ENCODE results near the gene SERPINB6. TPM values are rescaled to one million over a fixed set of nuclear protein-coding genes. Genes with fewer than 3 reads are reported as not detected.

SERPINB6 gene
- total and polyA plus RNA-seq, 4 donors, result 24.0 to 32.4 (median 31.8) TPM

- H3K36me3 ChIP-seq (ENCODE audit: control insufficient read depth in 4 of 4, insufficient read depth in 3 of 4, low read depth in 1 of 4, low read length in 3 of 4), result peaks cover 8 to 14% (median 10%) of the 10 kb centered on the region in 4 donors
- H3K9ac ChIP-seq (ENCODE audit: low read depth in 1 of 2, low read length in 2 of 2), result no peak overlapping the region
- H3K27me3 ChIP-seq (ENCODE audit: control insufficient read depth in 4 of 4, insufficient read depth in 4 of 4, low read length in 3 of 4), result no peaks in the 10 kb centered on the region
- H3K27ac ChIP-seq (ENCODE audit: low read depth in 1 of 2, low read length in 2 of 2), result no peak overlapping the region
- H3K4me1 ChIP-seq (ENCODE audit: control insufficient read depth in 4 of 4, insufficient read depth in 4 of 4, low read length in 3 of 4), result peaks cover 0 to 10% (median 7%) of the 10 kb centered on the region in 4 donors
- WGBS, result 91% methylated on average over 6 of the region's 6 CpGs
- H3K4me3 ChIP-seq (ENCODE audit: low read depth in 1 of 3, low read length in 3 of 3), result no peak overlapping the region
- H3K9me3 ChIP-seq (ENCODE audit: control insufficient read depth in 4 of 4, low read length in 3 of 4), result no peaks in the 10 kb centered on the region
- TF ChIP-seq, protein P1, sequence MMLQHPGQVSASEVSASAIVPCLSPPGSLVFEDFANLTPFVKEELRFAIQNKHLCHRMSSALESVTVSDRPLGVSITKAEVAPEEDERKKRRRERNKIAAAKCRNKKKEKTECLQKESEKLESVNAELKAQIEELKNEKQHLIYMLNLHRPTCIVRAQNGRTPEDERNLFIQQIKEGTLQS (IDR thresholded peaks at IDR 0.05), result no peak
- TF ChIP-seq HNF4A (conservative IDR thresholded peaks at IDR 0.05), result no peak
- no peak for TF ChIP-seq HNF4G (IDR thresholded peaks at IDR 0.05)
- no peak for TF ChIP-seq SP1 (IDR thresholded peaks at IDR 0.05)
- TF ChIP-seq, protein P2, sequence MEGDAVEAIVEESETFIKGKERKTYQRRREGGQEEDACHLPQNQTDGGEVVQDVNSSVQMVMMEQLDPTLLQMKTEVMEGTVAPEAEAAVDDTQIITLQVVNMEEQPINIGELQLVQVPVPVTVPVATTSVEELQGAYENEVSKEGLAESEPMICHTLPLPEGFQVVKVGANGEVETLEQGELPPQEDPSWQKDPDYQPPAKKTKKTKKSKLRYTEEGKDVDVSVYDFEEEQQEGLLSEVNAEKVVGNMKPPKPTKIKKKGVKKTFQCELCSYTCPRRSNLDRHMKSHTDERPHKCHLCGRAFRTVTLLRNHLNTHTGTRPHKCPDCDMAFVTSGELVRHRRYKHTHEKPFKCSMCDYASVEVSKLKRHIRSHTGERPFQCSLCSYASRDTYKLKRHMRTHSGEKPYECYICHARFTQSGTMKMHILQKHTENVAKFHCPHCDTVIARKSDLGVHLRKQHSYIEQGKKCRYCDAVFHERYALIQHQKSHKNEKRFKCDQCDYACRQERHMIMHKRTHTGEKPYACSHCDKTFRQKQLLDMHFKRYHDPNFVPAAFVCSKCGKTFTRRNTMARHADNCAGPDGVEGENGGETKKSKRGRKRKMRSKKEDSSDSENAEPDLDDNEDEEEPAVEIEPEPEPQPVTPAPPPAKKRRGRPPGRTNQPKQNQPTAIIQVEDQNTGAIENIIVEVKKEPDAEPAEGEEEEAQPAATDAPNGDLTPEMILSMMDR (IDR thresholded peaks at IDR 0.05; ENCODE audit: low read depth, low read length, missing input control), result no peak
- TF ChIP-seq NR2F2 (IDR thresholded peaks at IDR 0.05), result no peak
- TF ChIP-seq JUND (IDR thresholded peaks at IDR 0.05), result no peak
- no peak for TF ChIP-seq RXRA (IDR thresholded peaks at IDR 0.05)
- no peak for TF ChIP-seq FOXA2 (IDR thresholded peaks at IDR 0.05)
- TF ChIP-seq, protein P3, sequence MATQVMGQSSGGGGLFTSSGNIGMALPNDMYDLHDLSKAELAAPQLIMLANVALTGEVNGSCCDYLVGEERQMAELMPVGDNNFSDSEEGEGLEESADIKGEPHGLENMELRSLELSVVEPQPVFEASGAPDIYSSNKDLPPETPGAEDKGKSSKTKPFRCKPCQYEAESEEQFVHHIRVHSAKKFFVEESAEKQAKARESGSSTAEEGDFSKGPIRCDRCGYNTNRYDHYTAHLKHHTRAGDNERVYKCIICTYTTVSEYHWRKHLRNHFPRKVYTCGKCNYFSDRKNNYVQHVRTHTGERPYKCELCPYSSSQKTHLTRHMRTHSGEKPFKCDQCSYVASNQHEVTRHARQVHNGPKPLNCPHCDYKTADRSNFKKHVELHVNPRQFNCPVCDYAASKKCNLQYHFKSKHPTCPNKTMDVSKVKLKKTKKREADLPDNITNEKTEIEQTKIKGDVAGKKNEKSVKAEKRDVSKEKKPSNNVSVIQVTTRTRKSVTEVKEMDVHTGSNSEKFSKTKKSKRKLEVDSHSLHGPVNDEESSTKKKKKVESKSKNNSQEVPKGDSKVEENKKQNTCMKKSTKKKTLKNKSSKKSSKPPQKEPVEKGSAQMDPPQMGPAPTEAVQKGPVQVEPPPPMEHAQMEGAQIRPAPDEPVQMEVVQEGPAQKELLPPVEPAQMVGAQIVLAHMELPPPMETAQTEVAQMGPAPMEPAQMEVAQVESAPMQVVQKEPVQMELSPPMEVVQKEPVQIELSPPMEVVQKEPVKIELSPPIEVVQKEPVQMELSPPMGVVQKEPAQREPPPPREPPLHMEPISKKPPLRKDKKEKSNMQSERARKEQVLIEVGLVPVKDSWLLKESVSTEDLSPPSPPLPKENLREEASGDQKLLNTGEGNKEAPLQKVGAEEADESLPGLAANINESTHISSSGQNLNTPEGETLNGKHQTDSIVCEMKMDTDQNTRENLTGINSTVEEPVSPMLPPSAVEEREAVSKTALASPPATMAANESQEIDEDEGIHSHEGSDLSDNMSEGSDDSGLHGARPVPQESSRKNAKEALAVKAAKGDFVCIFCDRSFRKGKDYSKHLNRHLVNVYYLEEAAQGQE (IDR thresholded peaks at IDR 0.05), result no peak
- TF ChIP-seq RAD21 (IDR thresholded peaks at IDR 0.05), result no peak
- TF ChIP-seq YY1 (IDR thresholded peaks at IDR 0.05), result no peak
- no peak for TF ChIP-seq GABPA (IDR thresholded peaks at IDR 0.05 in 1 of 2, conservative IDR thresholded peaks at IDR 0.05 in 1 of 2)
- TF ChIP-seq, protein P4, sequence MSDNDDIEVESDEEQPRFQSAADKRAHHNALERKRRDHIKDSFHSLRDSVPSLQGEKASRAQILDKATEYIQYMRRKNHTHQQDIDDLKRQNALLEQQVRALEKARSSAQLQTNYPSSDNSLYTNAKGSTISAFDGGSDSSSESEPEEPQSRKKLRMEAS (IDR thresholded peaks at IDR 0.05), result no peak
- TF ChIP-seq, protein P5, sequence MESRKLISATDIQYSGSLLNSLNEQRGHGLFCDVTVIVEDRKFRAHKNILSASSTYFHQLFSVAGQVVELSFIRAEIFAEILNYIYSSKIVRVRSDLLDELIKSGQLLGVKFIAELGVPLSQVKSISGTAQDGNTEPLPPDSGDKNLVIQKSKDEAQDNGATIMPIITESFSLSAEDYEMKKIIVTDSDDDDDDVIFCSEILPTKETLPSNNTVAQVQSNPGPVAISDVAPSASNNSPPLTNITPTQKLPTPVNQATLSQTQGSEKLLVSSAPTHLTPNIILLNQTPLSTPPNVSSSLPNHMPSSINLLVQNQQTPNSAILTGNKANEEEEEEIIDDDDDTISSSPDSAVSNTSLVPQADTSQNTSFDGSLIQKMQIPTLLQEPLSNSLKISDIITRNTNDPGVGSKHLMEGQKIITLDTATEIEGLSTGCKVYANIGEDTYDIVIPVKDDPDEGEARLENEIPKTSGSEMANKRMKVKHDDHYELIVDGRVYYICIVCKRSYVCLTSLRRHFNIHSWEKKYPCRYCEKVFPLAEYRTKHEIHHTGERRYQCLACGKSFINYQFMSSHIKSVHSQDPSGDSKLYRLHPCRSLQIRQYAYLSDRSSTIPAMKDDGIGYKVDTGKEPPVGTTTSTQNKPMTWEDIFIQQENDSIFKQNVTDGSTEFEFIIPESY (IDR thresholded peaks at IDR 0.05), result no peak
- DNase-seq (ENCODE audit: low spot score), result no peak
These were observed 71.8 kb downstream of the SERPINB6 start for GRCh38 chr6:2899596-2899995.

Other genes starting within 250 kb of the SERPINB6 start
- under 1 TPM; 0.59 to 0.65 TPM for gene MYLK4, start 220.6 kb downstream of the SERPINB6 start, total RNA-seq
- under 1 TPM; 0.07 to 0.18 TPM for gene MYLK4, start 220.6 kb downstream of the SERPINB6 start, polyA plus RNA-seq
- 10 to 100 TPM; 27.8 to 32.7 TPM for gene WRNIP1, start 206.2 kb downstream of the SERPINB6 start, total RNA-seq
- 10 to 100 TPM in 1 of 2 donors, 1 to 10 TPM in 1; 10.0 to 20.0 TPM for gene WRNIP1, start 206.2 kb downstream of the SERPINB6 start, polyA plus RNA-seq
- gene SERPINB1, start 129.7 kb downstream of the SERPINB6 start, total RNA-seq, result 10 to 100 TPM; 14.8 to 34.3 TPM
- gene SERPINB1, start 129.7 kb downstream of the SERPINB6 start, polyA plus RNA-seq, result 10 to 100 TPM; 12.5 to 22.3 TPM
- 1 to 10 TPM; 4.7 to 5.1 TPM for gene SERPINB9, start 68.3 kb downstream of the SERPINB6 start, total RNA-seq
- 1 to 10 TPM; 2.2 to 4.0 TPM for gene SERPINB9, start 68.3 kb downstream of the SERPINB6 start, polyA plus RNA-seq
- gene NQO2, start 28.3 kb upstream of the SERPINB6 start, total RNA-seq, result 100 to 1,000 TPM in 1 of 2 donors, 10 to 100 TPM in 1; 11.5 to 124 TPM
- 100 to 1,000 TPM in 1 of 2 donors, 10 to 100 TPM in 1; 61.7 to 127 TPM for gene NQO2, start 28.3 kb upstream of the SERPINB6 start, polyA plus RNA-seq
- gene RIPK1, start 96.9 kb upstream of the SERPINB6 start, total RNA-seq, result 10 to 100 TPM; 14.0 to 27.2 TPM
- gene RIPK1, start 96.9 kb upstream of the SERPINB6 start, polyA plus RNA-seq, result 10 to 100 TPM in 1 of 2 donors, 1 to 10 TPM in 1; 6.7 to 12.6 TPM
- 10 to 100 TPM; 16.0 to 33.4 TPM for gene BPHL, start 147.1 kb upstream of the SERPINB6 start, total RNA-seq
- 10 to 100 TPM; 29.6 to 90.8 TPM for gene BPHL, start 147.1 kb upstream of the SERPINB6 start, polyA plus RNA-seq
- gene TUBB2A, start 186.0 kb upstream of the SERPINB6 start, total RNA-seq, result 10 to 100 TPM; 89.8 to 94.8 TPM
- 10 to 100 TPM; 53.5 to 86.3 TPM for gene TUBB2A, start 186.0 kb upstream of the SERPINB6 start, polyA plus RNA-seq